Activated CD4-positive, alpha-beta T cell treated with anti-CD3 and anti-CD28 coated beads, Interleukin-10, Interleukin-2, amounts not matched to agents 100 ng/mL and 50 ng/mL, durations not matched to agents 16 hours and 8 hours (primary cell): ENCODE results near the gene GALNT9.
"Not testable (repeated sequence)": the region's sequence is repeated elsewhere in the genome, so short reads cannot be mapped to it uniquely, and the experiment has no call there.

Source experiments
- DNase-seq: peaks from one replicate; pipeline ENCODE4 v3.0.0-alpha.2; 2020

Gene GALNT9

DNA sequence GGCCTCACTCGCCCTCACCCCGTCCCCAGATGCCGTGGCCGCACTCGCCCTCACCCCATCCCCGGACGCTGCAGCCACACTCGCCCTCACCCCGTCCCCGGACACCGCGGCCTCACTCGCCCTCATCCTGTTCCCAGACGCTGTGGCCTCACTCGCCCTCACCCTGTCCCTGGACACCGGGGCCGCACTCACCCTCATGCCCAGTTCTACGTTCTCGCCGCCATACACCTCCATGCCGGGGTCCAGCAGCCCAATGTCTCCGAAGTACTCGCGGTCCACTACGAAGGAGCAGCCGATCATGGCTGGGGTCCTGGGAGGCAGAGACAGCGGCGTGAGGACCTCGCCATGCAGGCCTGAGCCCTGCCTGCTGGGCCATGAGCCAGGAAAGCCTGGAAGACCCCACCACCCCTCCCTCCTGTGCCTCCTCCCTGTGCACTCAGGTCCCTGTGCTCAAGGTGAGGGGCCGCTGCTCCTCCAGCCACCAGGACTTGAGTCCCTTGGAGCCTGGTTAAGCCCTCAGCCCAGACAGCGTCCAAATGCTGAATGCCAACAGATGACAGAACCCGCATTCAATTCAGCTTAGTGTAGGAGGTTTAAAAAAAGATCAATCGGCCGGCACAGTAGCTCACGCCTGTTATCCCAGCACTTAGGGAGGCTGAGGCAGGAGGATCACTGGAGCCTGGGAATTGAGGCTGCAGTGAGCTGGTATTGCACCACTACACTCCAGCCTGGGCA is 81.5 kb downstream of the GALNT9 start:
- no peak for DNase-seq

DNA sequence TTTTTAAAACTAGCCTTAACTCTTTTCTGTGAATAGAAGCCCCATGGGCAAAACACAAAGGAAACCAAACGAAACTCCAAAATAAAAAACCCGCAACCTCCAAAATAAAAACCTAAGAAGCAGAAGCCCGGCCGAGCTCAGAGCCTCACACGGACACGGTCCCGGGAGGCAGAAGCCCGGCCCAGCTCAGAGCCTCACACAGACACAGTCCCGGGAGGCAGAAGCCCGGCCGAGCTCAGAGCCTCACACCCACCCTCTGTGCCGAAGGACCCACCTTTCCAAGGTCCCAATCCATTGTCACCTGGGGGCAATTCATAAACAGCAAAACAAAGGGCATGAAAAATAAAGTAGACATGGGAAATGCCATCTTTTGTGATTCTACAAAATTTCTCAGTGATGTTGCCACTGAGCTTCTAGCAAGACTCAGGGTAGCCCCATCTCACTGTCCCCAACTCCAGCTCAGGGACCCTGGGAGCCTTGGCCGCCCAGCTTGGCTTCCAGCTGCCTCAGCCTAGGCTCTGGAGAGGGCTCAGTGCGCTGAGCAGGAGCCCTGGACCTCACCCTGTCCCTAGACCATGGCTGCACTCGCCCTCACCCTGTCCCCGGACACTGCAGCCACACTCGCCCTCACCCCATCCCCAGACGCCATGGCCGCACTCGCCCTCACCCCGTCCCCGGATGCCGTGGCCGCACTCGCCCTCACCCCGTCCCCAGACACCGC is 82.2 kb downstream of the GALNT9 start:
- no peak for DNase-seq

DNA sequence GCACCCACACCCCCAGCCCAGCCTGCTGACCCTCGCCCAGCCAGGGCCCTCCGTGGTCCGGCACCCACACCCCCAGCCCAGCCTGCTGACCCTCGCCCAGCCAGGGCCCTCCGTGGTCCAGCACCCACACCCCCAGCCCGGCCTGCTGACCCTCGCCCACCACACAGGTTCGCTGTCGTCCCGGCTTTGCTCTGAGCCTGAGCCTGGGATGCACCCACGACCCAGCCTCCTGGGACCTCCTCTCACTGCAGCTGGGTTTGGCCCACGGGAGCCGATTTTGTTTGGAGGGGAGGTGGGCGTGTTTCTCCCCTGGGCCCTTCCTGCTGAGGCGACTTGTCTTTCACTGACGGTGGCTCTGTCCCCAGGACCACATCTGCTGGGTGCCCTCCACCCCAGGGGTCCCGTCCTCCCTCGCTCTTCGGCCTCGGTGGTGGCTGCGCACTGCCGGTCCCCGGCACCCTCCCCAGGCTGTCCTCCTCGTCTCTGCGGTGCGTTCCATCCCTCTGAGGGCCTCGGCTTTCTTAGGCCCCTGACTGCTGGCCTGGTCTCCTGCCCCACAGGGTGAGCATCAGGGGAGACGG is 83.8 kb downstream of the GALNT9 start:
- no peak for DNase-seq

DNA sequence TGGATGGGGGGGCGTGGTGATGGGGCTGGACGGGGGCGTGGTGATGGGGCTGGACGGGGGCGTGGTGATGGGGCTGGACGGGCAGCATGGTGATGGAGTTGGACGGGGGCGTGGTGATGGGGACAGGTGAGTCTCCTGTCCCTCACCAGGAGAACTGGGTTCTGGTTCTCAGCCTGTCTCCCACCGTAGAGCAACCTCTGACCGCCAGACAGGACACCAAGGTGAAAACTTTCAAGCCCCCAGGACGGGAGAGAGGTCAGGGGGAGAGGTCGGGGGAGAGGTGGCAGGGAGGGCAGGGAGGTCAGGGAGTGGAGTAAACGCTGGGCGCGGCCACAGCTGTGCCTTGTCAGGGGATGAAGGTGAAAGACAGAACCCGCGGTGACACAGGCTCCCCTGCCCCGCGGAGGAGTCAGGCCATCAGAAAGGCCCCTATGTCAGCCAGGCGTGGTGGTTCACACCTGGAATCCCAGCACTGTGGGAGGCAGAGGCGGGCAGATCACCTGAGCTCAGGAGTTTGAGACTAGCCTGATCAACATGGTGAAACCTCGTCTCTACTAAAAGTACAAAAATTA is 84.6 kb downstream of the GALNT9 start:
- DNase-seq, result no peak

DNA sequence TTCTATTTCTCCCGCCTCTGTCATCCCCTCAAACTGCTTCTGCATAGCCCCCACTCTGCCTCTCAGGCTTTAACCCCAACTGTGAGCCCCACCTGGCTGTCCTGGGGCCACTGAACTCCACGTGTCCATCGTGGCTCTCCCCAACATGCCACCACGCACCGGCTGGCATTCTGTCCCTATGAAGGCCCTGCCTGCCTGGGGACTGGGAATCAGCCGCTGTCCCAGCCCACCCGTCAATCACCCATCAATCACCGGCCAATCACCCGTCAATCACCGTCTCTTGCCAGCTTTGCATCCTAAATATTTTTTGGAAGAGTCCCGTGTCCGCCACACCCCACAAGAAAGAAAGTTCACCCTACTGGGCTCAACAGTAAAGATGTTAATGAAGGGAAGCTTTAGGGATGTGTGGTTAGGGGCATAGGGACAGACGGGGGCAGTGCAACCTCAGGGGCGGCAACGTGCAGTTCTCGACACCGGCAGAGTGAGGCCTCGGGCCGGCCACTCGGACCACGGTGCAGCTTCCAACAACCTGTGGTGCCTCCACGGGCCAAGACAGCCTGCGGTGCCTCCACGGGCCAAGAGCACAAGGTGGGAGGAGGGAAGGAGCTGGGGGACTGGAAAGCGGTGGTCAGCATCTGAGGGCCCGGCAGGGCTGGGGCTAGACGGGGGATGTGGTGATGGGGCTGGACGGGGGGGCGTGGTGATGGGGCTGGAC is 85.6 kb downstream of the GALNT9 start:
- no peak for DNase-seq

- not testable (repeated sequence) for DNase-seq
Observed at GRCh38 chr12:132243171-132243570, 86.2 kb downstream of the GALNT9 start.

- not testable (repeated sequence) for DNase-seq
Observed at GRCh38 chr12:132240669-132241007, 88.8 kb downstream of the GALNT9 start.

GRCh38 chr12:132239796-132240668 is 89.4 kb downstream of the GALNT9 start:
- DNase-seq, result no peak

DNA sequence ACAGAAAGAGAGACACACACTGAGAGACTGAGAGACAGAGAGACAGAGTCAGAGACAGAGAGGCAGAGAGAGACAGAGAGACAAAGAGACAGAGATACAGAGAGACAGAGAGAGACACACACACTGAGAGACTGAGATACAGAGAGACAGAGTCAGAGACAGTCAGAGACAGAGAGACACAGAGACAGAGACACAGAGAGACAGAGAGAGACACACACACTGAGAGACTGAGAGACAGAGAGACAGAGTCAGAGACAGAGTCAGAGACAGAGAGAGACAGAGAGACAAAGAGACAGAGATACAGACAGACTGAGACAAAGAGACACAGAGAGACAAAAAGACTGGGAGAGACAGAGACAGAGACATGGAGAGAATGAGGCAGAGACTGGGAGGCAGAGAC is 90.0 kb downstream of the GALNT9 start:
- no peak for DNase-seq

DNA sequence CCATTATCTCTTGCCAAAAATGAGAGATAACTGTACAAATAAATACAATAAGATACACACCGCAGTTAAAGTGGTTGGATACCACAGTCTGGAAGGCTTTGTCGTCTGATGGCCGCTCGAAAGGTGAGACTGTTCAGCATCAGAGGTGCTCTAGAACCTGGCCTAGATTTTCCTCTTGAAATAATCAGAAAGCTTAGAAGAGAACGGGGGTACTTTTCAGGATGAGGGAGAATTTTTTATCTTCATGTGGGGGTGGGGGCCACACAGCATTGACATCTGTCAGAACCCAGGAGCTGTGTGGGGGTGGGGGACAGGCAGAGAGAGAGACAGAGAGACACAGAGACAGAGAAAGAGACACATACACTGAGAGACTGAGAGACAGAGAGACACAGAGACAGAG is 90.5 kb downstream of the GALNT9 start:
- DNase-seq, result no peak

- DNase-seq, result no peak
Observed at GRCh38 chr12:132238488-132238854, 90.9 kb downstream of the GALNT9 start.

GRCh38 chr12:132237772-132238487 is 91.5 kb downstream of the GALNT9 start:
- DNase-seq, result no peak

DNA sequence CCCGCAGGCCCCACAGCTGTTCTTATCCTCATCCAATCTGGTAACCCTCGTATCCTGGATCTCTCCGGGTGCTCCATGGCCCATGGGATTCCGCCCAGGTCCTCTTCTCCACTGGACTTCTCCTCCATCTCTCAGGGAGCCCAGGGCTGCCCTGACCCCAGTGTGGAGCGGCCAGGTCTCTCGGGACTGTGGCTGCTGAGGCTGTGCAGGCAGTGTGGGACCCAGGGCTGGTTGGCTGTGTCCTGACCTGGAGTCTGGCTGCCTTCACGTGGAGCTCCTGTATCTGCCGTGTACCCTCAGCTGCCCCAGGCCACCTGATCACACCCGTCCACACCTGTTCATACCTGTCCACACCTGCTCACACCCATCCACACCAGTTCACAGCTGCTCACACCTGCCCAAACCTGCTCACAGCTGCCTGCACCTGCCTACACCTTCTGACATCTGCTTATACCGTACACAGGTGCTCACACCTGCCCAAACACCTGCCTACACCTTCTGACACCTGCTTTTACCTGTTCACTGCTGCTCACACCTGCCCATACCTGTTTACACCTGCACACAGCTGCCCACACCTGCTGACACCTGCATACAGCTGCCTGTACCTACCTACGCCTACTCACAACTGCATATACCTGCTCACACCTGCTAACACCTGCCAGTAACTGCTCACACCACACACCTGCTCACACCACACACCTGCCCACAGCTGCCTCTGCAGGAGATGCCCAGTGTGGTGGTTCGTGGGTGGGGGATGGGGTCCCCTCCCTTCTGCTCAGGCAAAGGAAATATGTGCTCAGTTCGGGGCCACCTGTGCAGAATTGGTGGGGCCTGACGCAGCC is 92.2 kb downstream of the GALNT9 start:
- no peak for DNase-seq

DNA sequence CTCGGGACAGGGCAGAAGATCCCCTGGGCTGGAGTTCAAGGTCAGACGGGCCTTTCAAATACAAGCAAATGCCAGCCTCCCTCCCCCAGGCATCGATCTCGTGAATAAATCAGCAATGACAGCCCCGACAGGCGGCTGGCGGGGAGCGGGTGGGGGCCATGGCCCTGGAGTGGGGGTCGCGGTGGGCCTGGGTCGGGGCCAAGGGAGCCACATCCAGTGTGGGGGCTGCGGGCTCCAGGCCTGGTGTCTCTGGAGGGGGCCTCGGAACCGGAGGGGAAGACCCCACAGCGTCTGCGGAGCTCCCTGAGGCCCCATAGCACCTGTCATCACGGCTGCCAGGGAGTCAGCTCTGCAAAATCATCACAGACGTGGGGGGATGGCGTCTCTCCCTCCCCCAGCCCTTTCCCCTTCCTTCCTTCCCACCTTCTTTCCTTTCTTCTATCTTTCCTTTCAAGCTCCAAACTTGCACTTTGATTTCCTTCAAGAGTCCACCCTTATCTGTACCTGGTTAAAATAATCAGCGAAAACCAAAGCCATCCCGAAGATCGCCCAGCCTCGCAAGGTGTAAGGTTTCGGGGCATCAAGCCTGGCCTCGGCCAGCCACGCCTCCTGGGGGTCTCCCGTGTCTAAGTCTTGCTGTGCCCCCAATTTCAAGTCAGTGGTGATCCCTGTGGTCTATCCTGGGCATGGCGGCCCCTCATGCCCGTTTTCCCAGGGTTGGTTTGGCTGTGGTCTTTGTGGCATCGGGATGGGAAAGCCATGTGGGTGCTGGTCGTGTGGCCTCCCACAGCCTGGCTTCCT is 93.1 kb downstream of the GALNT9 start:
- no peak for DNase-seq

- no peak for DNase-seq
Observed at GRCh38 chr12:132235116-132235820, 94.1 kb downstream of the GALNT9 start.

DNA sequence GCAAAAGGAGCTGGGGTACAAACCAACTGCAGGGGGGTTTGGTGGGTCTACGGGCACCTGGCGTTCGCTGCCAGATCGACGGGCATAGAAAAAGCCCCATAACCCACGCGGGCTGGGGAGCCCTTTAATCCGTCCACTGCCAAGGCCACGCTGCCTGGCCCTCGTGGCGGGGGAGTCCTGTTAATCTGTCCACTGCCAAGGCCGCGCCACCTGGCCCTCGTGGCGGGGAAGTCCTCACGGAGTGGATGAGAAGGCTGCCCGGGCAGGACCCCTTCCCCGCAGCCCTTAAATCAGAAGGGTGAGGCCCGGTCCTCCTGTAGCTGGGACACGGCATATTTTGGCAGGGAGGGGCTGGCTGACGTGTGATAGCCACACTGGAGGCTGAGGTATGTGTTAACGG is 99.0 kb downstream of the GALNT9 start:
- no peak for DNase-seq

DNA sequence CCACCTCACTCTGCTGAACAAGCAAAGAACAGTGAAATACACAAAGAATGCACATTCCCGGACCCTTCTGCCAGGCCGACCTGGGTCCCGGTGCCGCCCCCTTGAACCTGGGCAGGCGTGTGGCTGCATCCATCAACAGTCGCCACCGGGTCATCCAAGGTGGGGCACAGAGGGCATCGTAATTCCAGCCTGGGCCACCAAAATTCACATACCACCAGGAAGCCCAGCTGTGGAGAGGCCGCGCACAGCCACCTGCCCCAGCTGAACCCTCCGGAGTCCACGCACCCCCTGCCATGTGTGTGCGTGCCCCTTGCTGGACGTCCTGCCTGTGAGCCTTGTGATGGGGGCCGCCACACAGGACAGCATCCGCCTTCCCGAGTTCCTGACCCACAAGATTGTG is 99.5 kb downstream of the GALNT9 start:
- no peak for DNase-seq

GRCh38 chr12:132229193-132229760 is 100.1 kb downstream of the GALNT9 start:
- no peak for DNase-seq
